GM18502 (cell line): Measurements from ENCODE around the gene PKNOX1.
"Not testable (repeated sequence)": the region's sequence is repeated elsewhere in the genome, so short reads cannot be mapped to it uniquely, and the experiment has no call there.

Experiments
- ATAC-seq: cut with Tn5 transposase; IDR thresholded peaks from one replicate; pipeline ENCODE4 v1.9.1; 2021; ENCODE audit warnings: mild to moderate bottlenecking; ENCODE audit not compliant: unreplicated experiment, poor library complexity

The PKNOX1 gene

GRCh38 chr21:43042169-43042568 is 67.8 kb downstream of the PKNOX1 start:
- ATAC-seq, result not testable (repeated sequence)

- ATAC-seq, result not testable (repeated sequence)
Observed at GRCh38 chr21:43043291-43043690, 68.9 kb downstream of the PKNOX1 start.

DNA sequence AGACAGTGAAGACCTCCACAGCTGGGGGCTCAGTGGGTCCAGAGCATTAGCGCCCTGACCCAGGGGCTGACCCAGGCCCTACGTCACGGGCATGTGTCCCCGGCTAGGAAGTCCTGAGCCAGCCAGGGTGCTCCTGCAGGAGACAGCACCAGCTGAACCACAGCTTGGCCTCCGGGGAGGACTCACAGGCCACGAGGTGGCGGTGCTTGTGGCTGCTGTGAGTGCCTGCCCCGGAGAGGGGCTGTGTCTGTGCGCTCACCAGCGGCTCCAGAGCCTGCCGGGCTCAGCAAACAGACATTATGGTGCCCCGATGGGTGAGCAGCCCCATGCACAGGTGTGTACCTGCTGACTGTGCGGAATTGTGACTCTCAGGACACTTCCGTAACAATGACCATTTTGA is 70.2 kb downstream of the PKNOX1 start:
- not testable (repeated sequence) for ATAC-seq

GRCh38 chr21:43045165-43045875 is 71.0 kb downstream of the PKNOX1 start:
- not testable (repeated sequence) for ATAC-seq

DNA sequence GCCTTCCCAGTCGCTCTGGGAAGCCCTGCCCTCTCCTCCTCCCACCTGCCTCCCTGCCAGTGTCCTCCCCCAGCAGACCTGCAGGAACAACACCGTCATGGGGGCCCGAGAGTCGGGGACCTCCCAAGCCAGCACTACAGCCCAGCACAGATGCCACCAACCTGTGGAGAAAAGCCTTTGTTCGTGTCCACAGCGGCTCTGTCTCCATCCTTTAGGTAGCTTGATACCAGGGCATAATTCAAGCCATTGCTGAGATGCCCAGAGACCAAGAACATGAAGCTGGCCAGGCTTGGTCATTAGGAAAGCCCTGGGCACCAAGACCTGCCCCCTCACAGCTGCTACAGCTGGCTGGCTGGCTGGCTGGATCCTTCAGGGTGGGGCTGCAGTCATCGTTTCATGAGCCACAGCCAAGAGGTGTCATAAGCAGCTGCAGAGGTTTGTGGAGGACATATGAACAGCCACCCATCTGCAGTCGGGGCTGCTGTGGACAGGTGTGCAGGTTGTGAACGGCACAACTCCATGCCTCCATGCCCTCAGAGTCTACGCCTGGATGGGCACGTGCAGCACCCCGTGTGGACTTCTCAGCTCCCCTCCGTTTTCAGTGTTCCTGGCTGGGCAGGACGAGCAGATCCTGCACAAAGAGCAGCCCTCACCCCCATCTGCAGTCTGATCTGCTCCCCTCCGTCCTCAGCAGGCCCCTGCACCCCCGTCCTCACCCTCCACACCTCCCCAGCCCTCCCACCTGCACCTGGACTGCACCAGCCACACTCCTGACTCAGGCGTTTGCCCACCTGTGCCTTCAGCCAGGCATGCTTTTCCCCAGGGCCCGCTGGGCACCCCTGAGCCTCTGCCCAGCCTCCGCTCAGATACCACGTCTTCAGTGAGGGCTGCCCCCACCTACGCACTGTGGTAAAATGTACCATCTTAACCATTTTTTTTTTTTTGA is 71.8 kb downstream of the PKNOX1 start:
- ATAC-seq, result not testable (repeated sequence)

DNA sequence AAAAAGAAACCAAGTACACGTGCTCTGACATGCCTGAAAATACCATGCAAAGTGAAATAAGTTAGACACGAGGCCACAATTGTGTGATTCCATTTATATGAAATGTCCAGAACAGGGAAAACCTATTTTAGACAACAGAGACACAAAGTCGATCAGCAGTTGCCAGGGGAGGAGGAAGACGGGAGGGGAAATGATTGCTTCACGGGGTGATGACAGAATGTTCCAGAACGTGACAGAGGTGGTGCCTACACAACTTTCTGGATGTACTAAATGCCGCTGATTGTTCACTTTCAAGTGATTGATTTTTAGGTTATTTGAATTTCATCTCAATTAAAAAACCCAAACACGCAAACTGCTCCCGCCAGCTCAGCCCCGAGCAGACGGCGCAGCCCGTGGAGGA is 78.8 kb downstream of the PKNOX1 start:
- ATAC-seq, result not testable (repeated sequence)

GRCh38 chr21:43062955-43063664 is 88.7 kb downstream of the PKNOX1 start:
- ATAC-seq, result not testable (repeated sequence)

DNA sequence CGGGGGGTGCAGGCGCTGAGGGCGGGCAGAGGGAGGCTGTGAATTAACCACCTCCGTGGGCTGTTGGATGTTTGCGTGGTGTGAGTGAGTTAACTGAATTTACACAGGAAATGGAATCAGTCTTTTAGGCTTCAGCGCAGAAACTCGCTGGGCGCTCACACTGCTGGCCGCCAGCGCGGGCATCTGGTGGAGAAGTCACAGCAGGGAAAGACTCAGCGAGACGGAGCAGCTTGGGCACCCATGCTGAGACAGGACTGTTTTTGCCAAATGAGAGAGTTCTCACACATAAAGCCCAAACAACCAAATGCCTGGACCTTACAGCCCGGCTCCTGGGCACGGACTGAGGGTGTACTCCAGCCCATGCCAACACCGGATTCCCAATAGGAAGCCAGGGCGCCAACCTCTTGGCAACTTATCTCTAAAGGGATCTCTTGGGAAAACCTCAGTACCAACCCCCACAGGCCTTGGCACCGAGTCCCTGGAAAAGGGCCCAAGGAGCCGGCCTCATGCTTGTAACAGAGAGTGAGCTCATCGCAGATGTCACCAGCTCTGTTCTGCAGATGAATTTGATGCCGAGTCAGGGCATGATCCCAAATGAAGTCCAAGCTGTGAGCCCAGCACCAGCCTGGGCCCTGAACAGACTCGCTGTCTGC is 90.0 kb downstream of the PKNOX1 start:
- not testable (repeated sequence) for ATAC-seq

DNA sequence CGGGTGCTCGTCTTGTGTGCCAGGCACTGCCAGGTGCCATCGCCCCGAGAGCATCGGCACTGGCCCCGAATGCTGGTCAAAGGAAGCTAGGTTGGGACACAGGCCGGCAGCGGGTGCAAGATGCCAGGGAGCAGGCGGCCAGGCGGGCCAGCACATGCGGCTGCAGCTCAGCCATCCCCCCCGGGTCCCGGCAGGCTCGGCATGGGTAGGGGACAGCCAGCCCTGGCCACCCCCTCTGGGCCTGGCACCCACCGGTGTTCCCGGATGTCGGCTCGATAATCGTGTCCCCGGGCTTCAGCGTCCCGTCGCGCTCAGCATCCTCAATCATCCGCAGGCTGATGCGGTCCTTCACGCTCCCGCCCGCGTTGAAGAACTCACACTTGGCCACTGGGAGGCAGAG is 91.6 kb downstream of the PKNOX1 start:
- not testable (repeated sequence) for ATAC-seq

DNA sequence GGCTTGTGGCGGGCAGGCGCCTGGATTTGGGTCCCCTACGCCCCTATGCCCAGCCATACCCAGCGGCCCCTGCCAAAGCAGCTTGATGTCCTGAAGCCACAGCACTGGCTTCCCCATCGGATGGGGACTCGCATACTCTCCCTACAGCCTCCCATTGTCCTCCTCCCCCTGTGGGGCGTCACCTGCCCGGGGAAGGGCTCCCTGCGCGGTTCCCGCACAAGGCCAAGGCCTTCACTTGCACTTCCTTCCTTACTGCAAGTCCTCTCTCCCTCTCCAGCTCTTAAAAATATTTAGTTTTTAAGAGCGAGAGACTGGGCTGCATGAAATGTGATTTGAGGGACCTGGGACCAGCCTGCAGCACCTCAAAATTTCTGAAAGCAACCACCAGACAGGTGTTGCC is 92.3 kb downstream of the PKNOX1 start:
- ATAC-seq, result not testable (repeated sequence)

DNA sequence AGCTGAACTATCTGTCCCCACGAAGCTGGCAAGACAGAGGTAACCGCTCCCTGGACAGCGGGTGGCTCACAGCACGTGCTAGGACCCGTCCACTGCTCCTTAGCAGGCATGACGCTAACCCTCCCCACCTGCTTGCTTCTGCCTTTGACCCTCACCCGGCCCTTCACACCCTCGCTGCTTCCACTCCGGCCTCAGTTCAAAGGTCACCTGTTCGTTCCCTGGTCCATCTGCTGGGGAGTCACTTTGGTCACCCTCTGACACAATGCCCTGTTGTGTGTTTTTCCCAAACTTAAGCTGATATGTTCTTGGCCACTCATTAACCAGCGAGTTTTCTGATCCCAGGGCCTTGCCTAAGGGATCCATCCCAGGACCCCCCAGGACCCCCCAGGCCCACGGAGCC is 93.7 kb downstream of the PKNOX1 start:
- ATAC-seq, result not testable (repeated sequence)

GRCh38 chr21:43069682-43070081 is 95.3 kb downstream of the PKNOX1 start:
- ATAC-seq, result not testable (repeated sequence)

GRCh38 chr21:43072742-43073141 is 98.4 kb downstream of the PKNOX1 start:
- ATAC-seq, result not testable (repeated sequence)

GRCh38 chr21:43074401-43075169 is 100.2 kb downstream of the PKNOX1 start:
- not testable (repeated sequence) for ATAC-seq

- not testable (repeated sequence) for ATAC-seq
Observed at GRCh38 chr21:43075170-43076022, 101.0 kb downstream of the PKNOX1 start, which contains the start of gene CBS. CBS (minus strand) TSS chr21:43075835; CDS start chr21:43072193, 3,642 bp downstream.

DNA sequence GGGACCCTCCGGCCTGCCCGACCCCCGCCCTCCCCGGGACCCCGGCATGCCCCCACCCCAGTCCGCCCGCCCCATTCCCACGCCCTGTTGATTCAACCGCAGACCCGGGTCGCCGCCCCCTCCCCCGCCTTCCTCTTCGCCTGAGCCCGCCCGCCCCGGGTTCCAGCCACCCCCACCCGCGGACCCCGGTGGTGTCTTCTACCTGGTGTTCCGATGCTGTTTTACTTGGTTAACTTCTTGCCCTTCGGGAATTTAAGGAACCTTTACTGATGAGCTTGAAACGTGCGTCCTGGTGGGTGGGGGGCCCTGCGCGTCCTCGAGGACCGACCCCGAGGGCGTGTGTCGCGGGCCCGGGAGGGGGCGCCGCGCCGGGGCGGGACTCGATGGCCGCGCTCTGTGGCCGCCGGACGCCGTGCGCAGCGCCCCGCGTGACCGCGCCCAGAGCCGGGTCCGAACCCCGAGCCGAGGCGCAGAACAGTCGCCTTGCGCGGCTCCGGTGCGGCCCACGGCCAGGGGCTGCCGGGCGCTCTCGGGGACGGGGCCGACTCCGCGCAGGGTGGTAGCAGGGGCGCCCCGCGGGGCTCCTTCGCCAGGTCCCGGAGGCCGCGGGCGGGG is 101.8 kb downstream of the PKNOX1 start:
- ATAC-seq, result not testable (repeated sequence)

DNA sequence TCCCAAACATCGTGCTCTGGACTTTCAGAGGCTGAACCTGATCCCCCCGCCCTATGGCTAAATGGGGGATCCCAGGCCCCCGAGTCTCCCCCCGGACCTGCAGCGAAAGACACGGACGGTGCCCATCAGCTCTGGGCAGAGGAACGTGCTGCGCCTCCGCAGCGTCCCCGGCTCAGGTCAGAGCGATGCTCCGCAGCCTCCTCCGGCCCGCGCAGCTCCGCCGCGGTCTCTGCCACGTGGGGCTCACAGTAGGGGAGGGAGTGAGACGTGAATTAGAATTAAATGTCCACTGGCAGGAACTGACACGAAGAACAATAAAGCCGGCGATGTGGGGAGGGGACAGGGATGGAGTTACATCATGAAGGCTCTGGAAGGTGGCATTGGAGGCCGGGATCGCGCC is 102.3 kb downstream of the PKNOX1 start:
- not testable (repeated sequence) for ATAC-seq
